Nephron (organoid): Measurements from ENCODE around the gene FASN.

ENCODE experiments used
- H3K27ac Mint-ChIP-seq, 3 experiments: 2 replicates each; pipeline ENCODE4 v1.8.0; 2020; ENCODE audit warnings: mixed read lengths in 3 of 3, mild to moderate bottlenecking in 2 of 3, moderate library complexity in 1 of 3
- H3K27me3 Mint-ChIP-seq: 2 replicates; pipeline ENCODE4 v1.8.0; 2021; ENCODE audit warnings: low read depth, mild to moderate bottlenecking, moderate library complexity, mixed read lengths
- H3K36me3 Mint-ChIP-seq: 2 replicates; pipeline ENCODE4 v1.8.0; 2020; ENCODE audit warnings: low read depth, mixed read lengths
- H3K4me1 Mint-ChIP-seq: 2 replicates; pipeline ENCODE4 v1.8.0; 2020; ENCODE audit warnings: mixed read lengths
- H3K4me3 Mint-ChIP-seq, 3 experiments: 2 replicates each; pipeline ENCODE4 v1.8.0; 2020; ENCODE audit warnings: mild to moderate bottlenecking in 3 of 3, mixed read lengths in 3 of 3, moderate library complexity in 2 of 3
- H3K9me3 Mint-ChIP-seq: 2 replicates; pipeline ENCODE4 v1.8.0; 2020; ENCODE audit warnings: mixed read lengths
- TF ChIP-seq, protein P1 (sequence below), 3 experiments: fragments of 200-600 bp; sonication (generic); IDR thresholded peaks; one replicate each; pipeline ENCODE4 v1.5.0; 2021; ENCODE audit warnings: antibody characterized with exemption in 3 of 3; ENCODE audit not compliant: unreplicated experiment in 3 of 3

Gene FASN

DNA sequence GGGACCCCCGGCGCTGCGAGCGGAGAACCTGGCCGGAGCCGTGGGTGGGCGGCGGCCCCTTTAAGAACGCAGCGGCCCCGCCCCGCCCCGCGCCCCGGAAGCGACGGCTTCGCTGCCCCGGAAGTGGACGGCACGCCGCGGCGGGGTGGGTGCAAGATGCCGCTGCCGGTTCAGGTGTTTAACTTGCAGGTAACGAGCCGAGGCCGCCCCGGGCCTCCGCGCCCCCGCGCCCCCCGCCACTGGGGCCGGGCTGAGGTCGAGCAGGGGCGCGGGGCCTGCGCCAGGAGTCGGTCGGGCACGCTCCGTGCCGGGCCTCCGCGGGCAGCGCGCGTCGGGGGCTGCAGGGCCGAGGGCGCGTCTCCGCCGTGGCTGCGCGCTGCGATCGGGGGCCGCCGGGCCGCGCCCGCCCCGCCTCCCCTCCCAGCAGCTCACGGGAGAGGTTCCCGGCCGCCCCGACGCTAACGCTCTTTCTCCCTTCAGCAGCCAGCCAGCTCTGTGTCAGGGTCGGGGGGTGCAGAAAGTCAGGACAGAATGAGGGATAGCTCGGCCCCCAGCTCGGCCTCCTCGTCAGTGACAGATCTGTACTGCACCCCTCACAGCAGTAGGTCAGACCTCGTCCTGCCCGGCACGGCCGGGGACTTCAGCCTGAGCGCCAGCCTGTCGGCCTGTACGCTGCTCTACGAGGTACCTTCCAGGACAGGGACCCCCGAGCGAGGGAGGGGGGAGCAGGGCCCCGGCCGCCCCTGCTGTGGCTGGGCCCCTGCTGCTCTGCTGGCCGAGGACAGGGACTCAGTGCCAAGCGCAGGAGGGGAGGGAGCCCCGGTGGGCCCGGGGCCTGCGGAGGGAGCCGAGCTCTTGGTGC is 46.0 kb downstream of the FASN start, which contains the start of the genes GPS1 and RFNG:
Gene GPS1, plus strand, starts transcription at position 123 of the 862 bp plus-strand sequence. Its CDS starts 34 bp downstream, at position 157.
Gene RFNG, minus strand, starts transcription at position 36 of the 862 bp plus-strand sequence. CDS start 45 bp downstream, outside the sequence.
- TF ChIP-seq, protein P1, sequence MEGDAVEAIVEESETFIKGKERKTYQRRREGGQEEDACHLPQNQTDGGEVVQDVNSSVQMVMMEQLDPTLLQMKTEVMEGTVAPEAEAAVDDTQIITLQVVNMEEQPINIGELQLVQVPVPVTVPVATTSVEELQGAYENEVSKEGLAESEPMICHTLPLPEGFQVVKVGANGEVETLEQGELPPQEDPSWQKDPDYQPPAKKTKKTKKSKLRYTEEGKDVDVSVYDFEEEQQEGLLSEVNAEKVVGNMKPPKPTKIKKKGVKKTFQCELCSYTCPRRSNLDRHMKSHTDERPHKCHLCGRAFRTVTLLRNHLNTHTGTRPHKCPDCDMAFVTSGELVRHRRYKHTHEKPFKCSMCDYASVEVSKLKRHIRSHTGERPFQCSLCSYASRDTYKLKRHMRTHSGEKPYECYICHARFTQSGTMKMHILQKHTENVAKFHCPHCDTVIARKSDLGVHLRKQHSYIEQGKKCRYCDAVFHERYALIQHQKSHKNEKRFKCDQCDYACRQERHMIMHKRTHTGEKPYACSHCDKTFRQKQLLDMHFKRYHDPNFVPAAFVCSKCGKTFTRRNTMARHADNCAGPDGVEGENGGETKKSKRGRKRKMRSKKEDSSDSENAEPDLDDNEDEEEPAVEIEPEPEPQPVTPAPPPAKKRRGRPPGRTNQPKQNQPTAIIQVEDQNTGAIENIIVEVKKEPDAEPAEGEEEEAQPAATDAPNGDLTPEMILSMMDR (IDR thresholded peaks at IDR 0.05; ENCODE audit: unreplicated experiment in 3 of 3): no peak
- H3K4me3 Mint-ChIP-seq: peak within 1 kb of the TSS; percentile 89 to 93 (median 91)
- peaks cover 9% of the 10 kb centered on the region for H3K4me1 Mint-ChIP-seq

DNA sequence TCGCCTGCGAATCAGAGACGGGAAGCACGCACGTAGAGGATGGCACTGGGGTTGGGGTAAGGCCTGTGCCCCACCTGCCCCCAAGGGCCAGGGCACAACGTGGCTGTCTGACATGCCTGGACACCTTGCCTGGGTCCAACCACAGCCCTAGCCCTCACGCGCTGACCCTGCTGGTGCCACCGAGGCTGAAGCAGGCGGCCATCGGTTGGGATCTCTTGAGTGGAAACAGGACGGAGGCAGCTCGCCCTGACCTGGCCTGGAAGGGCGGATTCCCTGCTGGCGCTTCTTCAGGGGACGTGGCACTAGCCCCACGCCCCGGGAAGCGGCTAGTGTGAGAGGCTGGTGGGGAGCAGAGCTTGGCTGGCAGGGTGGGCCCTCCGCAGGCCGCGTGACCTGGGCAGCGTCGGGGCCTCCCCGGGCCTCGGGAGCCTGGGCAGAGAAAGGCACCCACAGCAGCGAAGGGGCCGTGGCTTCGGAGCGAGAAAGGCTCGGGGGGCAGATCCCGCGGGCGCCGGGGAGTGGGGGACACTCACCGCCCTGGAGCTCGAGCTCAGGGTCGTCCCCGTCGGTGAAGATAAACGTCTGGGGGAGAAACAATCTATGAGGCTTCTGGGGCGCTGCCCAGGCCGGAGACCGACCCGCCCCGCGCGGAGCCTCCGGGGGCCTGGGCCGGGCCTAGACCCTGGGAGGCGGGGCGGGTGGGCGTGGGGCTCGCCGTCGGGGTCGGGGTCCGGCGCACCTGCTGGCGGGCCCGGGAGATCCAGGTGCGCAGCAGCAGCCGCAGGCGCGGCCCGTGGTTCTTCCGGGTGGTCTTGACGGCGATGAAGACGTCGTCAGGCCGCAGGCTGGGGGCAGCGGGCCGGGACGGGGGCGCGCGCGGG is 47.0 kb downstream of the FASN start:
- H3K36me3 Mint-ChIP-seq: peaks cover 10% of the 10 kb centered on the region
- H3K9me3 Mint-ChIP-seq: no peaks in the 10 kb centered on the region
- TF ChIP-seq, protein P1 (IDR thresholded peaks at IDR 0.05; ENCODE audit: unreplicated experiment in 3 of 3): no peak
- no peaks in the 10 kb centered on the region for H3K27me3 Mint-ChIP-seq
- peak overlapping the region in 1 of 3 experiments; percentile 68 for H3K27ac Mint-ChIP-seq
- peak overlapping the region; percentile 89 to 93 (median 91) for H3K4me3 Mint-ChIP-seq
- H3K4me1 Mint-ChIP-seq: peaks cover 9% of the 10 kb centered on the region

More for the DNA sequence above, 46.0 kb downstream of the FASN start, which contains the start of the genes GPS1 and RFNG:
- peaks cover 10% of the 10 kb centered on the region for H3K36me3 Mint-ChIP-seq
- no peaks in the 10 kb centered on the region for H3K9me3 Mint-ChIP-seq
- no peaks in the 10 kb centered on the region for H3K27me3 Mint-ChIP-seq
- peak within 1 kb of the TSS in 1 of 3 experiments; percentile 68 for H3K27ac Mint-ChIP-seq

DNA sequence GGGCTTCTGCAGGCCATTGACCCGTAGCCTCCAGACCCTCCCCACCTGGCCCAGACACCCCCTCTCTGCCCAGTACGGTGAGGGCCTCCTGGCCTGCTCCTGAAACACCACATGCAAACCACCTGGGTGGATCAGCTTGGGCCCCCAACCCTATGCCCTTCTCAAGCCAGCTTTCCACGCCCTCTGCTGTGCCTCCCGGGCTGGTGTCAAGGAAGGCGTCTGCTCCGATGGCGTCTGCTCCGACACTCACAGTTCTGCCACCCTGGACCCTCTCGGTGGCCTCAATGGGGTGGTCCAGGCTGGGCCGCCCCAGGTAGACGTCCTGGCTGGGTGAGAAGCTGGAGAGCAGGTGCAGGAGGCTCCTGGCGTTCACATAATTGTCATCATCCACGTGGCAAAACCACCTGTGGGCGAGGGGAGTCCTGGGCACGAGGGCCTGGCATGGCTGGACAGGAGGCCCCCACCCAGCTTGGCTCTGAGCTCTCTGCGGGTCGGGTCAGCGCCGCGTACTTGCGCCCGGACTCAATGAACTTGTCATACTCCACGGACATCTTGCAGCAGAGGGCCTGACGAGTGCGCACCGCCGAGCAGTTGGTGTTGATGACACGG is 47.8 kb downstream of the FASN start:
- H3K27ac Mint-ChIP-seq: no peak overlapping the region
- H3K9me3 Mint-ChIP-seq: no peaks in the 10 kb centered on the region
- H3K36me3 Mint-ChIP-seq: peaks cover 10% of the 10 kb centered on the region
- H3K4me3 Mint-ChIP-seq: peak overlapping the region; percentile 89 to 93 (median 91)
- H3K4me1 Mint-ChIP-seq: peaks cover 9% of the 10 kb centered on the region
- TF ChIP-seq, protein P1 (IDR thresholded peaks at IDR 0.05; ENCODE audit: unreplicated experiment in 3 of 3): no peak
- H3K27me3 Mint-ChIP-seq: no peaks in the 10 kb centered on the region

GRCh38 chr17:82049521-82049971 is 48.5 kb downstream of the FASN start:
- TF ChIP-seq, protein P1 (IDR thresholded peaks at IDR 0.05; ENCODE audit: unreplicated experiment in 3 of 3): no peak
- Mint-ChIP-seq H3K4me1 (peaks cover 9% of the 10 kb centered on the region), H3K27me3 (no peaks in the 10 kb centered on the region), H3K4me3 (peak overlapping the region; percentile 19 to 89 (median 73)), H3K27ac (no peak overlapping the region), H3K9me3 (no peaks in the 10 kb centered on the region), H3K36me3 (peaks cover 7% of the 10 kb centered on the region)

DNA sequence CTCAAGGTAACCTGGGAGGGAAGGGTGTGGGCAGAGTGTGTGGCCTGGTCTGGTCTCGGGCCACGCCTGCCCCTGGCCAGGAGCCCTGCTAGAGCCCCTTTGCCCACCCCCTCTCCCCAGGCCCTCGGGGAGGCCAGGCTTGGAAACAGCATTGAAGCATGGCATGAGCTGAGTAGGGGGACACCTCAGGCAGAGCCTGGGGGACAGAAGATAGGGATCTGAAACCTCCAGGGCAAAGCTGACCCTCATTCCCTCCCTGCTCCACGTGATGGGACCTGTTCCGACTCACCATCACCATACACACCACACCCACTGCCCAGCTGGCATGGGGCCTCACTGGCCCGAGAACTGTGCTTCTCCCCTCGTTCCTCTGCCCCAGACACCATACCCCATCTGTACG is 48.9 kb downstream of the FASN start:
- H3K36me3 Mint-ChIP-seq: peaks cover 7% of the 10 kb centered on the region
- no peaks in the 10 kb centered on the region for H3K9me3 Mint-ChIP-seq
- H3K4me3 Mint-ChIP-seq: peak overlapping the region; percentile 19 to 74 (median 73)
- TF ChIP-seq, protein P1 (IDR thresholded peaks at IDR 0.05; ENCODE audit: unreplicated experiment in 3 of 3): no peak
- no peak overlapping the region for H3K27ac Mint-ChIP-seq
- no peaks in the 10 kb centered on the region for H3K27me3 Mint-ChIP-seq
- H3K4me1 Mint-ChIP-seq: peaks cover 9% of the 10 kb centered on the region
